Type B pancreatic cell (in vitro differentiated cells): Measurements from ENCODE around the gene CACNA1G. TPM values are rescaled to one million over a fixed set of nuclear protein-coding genes. Genes with fewer than 3 reads are reported as not detected.

Experiments used
- DNase-seq: peaks from one replicate; pipeline ENCODE4 v3.0.0; 2021; ENCODE audit warnings: mixed read lengths; ENCODE audit not compliant: unreplicated experiment; ENCODE audit errors: extremely low spot score
- H3K27ac Mint-ChIP-seq: 2 replicates; pipeline ENCODE4 v1.8.0; 2021; ENCODE audit warnings: mild to moderate bottlenecking, mixed read lengths
- H3K27me3 Mint-ChIP-seq: 2 replicates; pipeline ENCODE4 v1.8.0; 2021; ENCODE audit warnings: mixed read lengths
- H3K36me3 Mint-ChIP-seq: 2 replicates; pipeline ENCODE4 v1.8.0; 2021; ENCODE audit warnings: mixed read lengths
- H3K4me1 Mint-ChIP-seq: one replicate; pipeline ENCODE4 v1.8.0; 2021; ENCODE audit warnings: mixed read lengths; ENCODE audit not compliant: unreplicated experiment
- H3K4me3 Mint-ChIP-seq: 2 replicates; pipeline ENCODE4 v1.8.0; 2021; ENCODE audit warnings: mild to moderate bottlenecking, mixed read lengths
- H3K9me3 Mint-ChIP-seq: 2 replicates; pipeline ENCODE4 v1.8.0; 2021; ENCODE audit warnings: mixed read lengths
- CTCF ChIP-seq: fragments of 200-600 bp; sonication (generic); conservative IDR thresholded peaks from 2 replicates; pipeline ENCODE4 v1.5.0; 2021; ENCODE audit warnings: antibody characterized with exemption, mild to moderate bottlenecking
- total RNA-seq: library from RNA; stranded (reverse); gene quantifications from 2 replicates; pipeline ENCODE4 v1.2.1, GENCODE V29; 2021; ENCODE audit warnings: low replicate concordance

CACNA1G gene
- total RNA-seq, 1 donor from 2014 or later: 27.8 TPM

DNA sequence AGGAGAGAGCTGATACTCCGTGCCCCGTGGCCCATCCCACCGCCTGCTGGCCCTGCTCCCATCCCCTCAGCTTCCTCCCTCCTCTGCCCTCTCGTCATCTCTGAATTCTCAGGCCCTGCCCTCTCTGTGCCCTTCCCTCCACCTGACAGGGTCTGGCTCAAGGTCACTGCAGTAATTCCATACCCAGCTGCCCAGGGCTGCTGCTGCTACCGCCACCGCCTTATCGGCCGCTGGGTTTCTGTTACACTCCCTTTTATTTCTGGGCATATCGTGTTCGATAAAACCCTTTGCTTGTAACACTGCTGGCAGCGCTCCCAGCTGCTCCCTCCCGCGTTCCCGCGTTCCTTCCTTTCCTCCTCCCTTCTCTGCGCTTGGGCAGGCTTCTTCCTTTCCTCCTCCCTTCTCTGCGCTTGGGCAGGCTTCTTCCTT is 26.8 kb upstream of the CACNA1G start:
- H3K4me3 Mint-ChIP-seq: peak overlapping the region; percentile 90
- peaks cover 16% of the 10 kb centered on the region for H3K27me3 Mint-ChIP-seq
- DNase-seq: no peak
- H3K36me3 Mint-ChIP-seq: no peaks in the 10 kb centered on the region
- TF ChIP-seq CTCF: no peak
- no peaks in the 10 kb centered on the region for H3K9me3 Mint-ChIP-seq
- H3K27ac Mint-ChIP-seq: peak overlapping the region; percentile 73
- H3K4me1 Mint-ChIP-seq: peaks cover 33% of the 10 kb centered on the region

DNA sequence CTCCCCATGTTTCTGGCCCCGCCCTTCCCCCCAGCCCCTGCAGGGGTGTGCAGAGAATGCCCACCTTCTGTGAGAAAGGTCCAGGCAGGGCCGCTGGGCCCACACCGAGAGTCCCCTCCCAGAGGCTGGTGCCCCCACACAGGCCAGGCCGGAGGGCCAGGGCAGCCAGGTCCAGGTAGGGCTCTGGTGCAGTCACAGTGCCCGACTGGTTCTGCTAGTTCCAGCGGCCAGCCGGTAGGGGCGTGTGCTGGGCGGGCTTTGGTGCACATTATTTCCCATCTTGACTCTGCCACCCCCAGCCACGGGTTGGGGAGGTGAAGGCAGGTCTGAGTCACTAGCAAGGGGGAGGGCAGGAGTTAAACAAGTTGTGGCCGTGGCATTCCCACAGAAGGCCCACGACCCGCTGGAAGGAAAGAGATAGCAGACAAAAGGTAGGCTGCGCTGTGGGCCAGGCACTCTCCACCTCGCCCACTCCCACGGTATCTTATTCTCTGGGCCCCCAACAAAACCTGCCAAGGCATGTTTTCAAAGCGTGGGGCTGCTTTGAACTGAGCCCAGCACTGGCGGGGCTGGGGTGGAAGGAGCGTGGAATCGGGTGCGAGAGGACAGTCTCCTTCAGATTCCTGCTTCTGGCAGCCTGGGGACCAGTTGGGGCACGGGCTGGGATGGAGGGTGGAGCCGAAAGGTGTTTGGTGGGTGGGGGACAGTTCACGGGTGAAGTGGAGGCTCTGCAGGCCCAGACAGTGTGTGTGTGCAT is 26.1 kb upstream of the CACNA1G start:
- H3K27ac Mint-ChIP-seq: peak overlapping the region; percentile 73
- no peak for DNase-seq

GRCh38 chr17:50534979-50535326 is 25.6 kb upstream of the CACNA1G start:
- peak overlapping the region; percentile 73 for H3K27ac Mint-ChIP-seq
- H3K4me1 Mint-ChIP-seq: peaks cover 37% of the 10 kb centered on the region
- no peak for TF ChIP-seq CTCF
- H3K36me3 Mint-ChIP-seq: peaks cover 3% of the 10 kb centered on the region
- H3K4me3 Mint-ChIP-seq: peak overlapping the region; percentile 90
- no peak for DNase-seq
- peaks cover 16% of the 10 kb centered on the region for H3K27me3 Mint-ChIP-seq
- H3K9me3 Mint-ChIP-seq: no peaks in the 10 kb centered on the region

More for the DNA sequence above, 26.1 kb upstream of the CACNA1G start:
- Mint-ChIP-seq H3K4me1 (peaks cover 33% of the 10 kb centered on the region), H3K27me3 (peaks cover 16% of the 10 kb centered on the region), H3K4me3 (peak overlapping the region; percentile 90), H3K36me3 (no peaks in the 10 kb centered on the region), H3K9me3 (no peaks in the 10 kb centered on the region)
- peak; percentile 61 for TF ChIP-seq CTCF

- H3K9me3 Mint-ChIP-seq: no peaks in the 10 kb centered on the region
- H3K36me3 Mint-ChIP-seq: peaks cover 4% of the 10 kb centered on the region
- peak overlapping the region; percentile 90 for H3K4me3 Mint-ChIP-seq
- DNase-seq: no peak
- H3K27ac Mint-ChIP-seq: no peak overlapping the region
- peaks cover 16% of the 10 kb centered on the region for H3K27me3 Mint-ChIP-seq
- no peak for TF ChIP-seq CTCF
- H3K4me1 Mint-ChIP-seq: peaks cover 40% of the 10 kb centered on the region
Measured at GRCh38 chr17:50535407-50535806, 25.1 kb upstream of the CACNA1G start.

DNA sequence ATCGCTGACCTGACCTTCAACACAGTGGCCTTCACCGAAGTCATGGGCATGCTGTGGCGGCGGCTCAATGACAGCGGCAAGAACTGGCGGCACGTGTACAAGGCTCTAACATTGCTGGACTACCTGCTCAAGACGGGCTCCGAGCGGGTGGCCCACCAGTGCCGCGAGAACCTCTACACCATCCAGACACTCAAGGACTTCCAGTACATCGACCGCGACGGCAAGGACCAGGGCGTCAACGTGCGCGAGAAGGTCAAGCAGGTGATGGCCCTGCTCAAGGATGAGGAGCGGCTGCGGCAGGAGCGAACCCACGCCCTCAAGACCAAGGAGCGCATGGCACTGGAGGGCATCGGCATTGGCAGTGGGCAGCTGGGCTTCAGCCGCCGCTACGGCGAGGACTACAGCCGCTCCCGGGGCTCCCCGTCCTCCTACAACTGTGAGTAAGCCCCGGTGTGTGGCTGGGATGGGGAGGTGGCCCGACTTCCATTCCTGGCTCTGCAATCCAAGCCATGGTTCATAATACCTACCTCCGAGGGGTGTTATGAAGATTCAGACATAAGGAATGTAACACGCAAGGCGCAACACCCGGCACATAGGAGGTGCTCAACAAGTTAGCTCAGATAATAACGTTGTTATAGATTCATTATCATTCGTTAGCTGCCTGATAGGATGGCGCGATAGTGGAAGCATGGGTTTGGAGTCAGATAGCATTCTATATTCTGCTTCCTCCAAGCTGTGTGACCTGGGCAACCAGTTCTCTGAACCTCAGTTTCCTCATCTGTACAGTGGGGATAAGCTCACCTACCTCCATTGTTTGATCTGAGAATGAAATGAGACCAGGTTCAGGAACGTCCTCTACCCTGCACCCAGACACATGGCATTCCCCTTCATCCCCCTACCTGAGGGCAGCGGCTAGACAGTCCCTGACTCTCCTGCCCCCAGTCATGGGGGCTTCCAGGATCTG is 23.6 kb upstream of the CACNA1G start:
- no peak for TF ChIP-seq CTCF
- H3K27me3 Mint-ChIP-seq: peaks cover 8% of the 10 kb centered on the region
- H3K4me3 Mint-ChIP-seq: peak overlapping the region; percentile 11
- no peak overlapping the region for H3K27ac Mint-ChIP-seq
- no peak for DNase-seq
- peaks cover 32% of the 10 kb centered on the region for H3K4me1 Mint-ChIP-seq
- no peaks in the 10 kb centered on the region for H3K9me3 Mint-ChIP-seq
- H3K36me3 Mint-ChIP-seq: peaks cover 4% of the 10 kb centered on the region
